Stimulated activated CD4-positive, alpha-beta T cell treated with anti-CD3 and anti-CD28 coated beads, Interleukin-1b, Interleukin-23, amount 100 ng/mL, for 48 hours (primary cell): Measurements from ENCODE around the gene MRTFA.

Source experiments
- DNase-seq: peaks from one replicate; pipeline ENCODE4 v3.0.0-alpha.2; 2020

The MRTFA gene

GRCh38 chr22:40376149-40376548 is 260.4 kb downstream of the MRTFA start:
- DNase-seq: no peak

DNA sequence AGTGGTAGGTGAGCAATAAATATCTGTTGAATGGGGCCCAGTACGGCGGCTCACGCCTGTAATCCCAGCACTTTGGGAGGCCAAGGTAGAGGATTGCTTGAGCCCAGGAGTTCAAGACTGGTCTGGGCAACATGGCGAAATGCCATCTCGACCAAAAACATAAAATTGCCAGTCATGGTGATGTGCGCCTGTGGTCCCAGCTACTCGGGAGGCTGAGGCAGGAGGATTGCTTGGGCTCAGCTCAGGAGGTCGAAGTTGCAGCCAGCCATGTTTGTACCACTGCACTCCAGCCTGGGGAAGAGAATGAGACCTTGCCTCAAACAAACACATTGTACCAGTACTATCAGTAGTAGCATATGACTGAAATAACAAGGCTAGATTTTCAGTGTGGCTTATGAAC is 262.0 kb downstream of the MRTFA start:
- DNase-seq: no peak

DNA sequence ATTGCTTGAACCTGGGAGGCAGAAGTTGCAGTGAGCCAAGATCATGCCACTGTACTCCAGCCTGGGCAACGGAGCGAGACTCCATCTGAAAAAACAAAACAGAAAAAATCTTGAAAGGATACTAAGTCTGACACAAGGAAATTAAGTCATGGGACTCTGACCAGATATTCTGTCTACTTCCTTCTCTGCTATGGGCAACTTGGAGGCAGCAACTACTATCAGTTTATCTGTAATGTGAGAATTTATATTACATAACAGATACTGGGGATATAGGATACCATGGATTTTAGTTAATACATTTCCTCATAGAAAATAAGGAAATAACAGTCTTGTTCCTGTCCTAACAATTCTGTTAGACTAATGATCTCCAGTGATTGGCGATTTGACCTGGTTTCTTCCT is 267.7 kb downstream of the MRTFA start:
- DNase-seq: no peak

- no peak for DNase-seq
These were observed 268.5 kb downstream of the MRTFA start for GRCh38 chr22:40368016-40368415.

- DNase-seq: no peak
These were observed 269.2 kb downstream of the MRTFA start for GRCh38 chr22:40367342-40367741.

GRCh38 chr22:40366068-40366467 is 270.5 kb downstream of the MRTFA start:
- no peak for DNase-seq

DNA sequence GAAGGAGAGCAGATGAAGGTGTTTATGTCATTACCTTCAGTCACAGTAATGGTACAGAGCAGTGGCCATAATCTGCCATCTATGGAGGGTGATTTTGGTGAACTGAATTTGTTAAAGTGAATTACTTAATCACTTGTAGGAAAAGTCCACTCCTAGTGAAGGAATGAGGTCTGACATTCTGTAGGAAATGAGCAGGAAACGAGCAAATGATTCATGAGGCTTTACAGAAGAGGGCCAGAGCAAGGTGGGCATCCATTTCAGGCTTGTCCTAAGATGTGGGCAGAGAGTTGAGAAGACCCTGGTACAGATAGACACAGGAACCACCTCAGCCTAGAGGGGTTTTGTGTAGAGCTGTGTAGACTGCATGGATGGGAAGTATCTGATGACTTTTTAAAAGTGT is 272.1 kb downstream of the MRTFA start:
- no peak for DNase-seq

DNA sequence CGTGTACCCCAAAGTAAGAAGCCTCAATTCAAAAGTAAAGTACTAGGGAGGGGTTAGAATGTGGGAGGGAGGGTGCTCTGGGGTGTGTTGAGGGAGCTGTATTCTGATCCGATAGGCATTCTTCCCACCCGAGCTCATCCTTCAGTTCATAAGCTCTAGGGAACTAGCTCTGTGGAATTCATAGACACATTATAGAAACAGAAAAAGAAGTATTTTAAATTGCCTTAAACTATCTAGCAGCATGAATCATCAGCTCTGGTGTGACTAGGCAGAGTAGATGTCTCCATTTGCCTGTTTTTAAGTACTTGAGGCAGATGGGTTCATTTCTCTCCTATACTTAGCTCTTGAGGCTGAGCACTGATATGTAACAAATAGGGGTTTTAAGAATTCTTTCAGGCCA is 273.5 kb downstream of the MRTFA start:
- no peak for DNase-seq

GRCh38 chr22:40361100-40361499 is 275.4 kb downstream of the MRTFA start:
- DNase-seq: no peak
